Measurements from ENCODE around the gene DOC2B. TPM values are rescaled to one million over a fixed set of nuclear protein-coding genes. Genes with fewer than 3 reads are reported as not detected.

DOC2B gene
- total RNA-seq, 1 experiment from 2014 or later, result 0.17 TPM

DNA sequence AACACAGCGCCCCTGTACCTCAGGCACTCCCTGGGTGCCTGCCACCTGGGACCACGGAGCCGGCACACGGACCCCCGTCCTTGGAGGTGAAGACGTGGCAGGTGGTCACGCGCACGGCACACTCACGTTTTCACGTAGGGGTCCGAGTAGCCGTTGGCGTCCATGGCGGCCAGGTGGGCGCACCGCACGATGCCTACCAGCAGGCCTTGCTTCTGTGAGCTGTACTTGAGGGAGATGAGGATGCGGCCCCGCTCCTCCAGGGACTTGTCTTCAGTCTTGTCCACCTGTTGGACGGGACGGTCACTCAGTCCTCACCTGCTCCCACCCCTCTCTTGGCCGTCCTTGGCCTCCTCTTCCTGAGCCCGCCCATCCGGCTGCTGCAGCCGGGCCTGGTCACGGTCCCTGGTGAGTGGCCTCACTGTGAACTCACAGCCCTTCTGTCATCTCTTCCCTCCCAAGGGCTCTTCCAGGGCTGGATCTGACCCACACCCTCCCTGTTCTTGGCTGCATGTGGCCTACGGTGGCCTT lies 25.3 kb downstream of the DOC2B start:
- no peaks in the 10 kb centered on the region for H3K4me1 ChIP-seq (ENCODE audit: insufficient read depth, low read length, poor library complexity, severe bottlenecking)
- no peak for DNase-seq (ENCODE audit: low spot score)
- H3K36me3 ChIP-seq (ENCODE audit: insufficient read depth, low read length, poor library complexity, severe bottlenecking), result no peaks in the 10 kb centered on the region
- H3K4me3 ChIP-seq (ENCODE audit: low read depth, low read length, poor library complexity, severe bottlenecking), result no peak overlapping the region
- no peaks in the 10 kb centered on the region for H3K27me3 ChIP-seq (replicated peaks; ENCODE audit: insufficient read depth, low read depth, low read length, poor library complexity)
- TF ChIP-seq, protein P1, sequence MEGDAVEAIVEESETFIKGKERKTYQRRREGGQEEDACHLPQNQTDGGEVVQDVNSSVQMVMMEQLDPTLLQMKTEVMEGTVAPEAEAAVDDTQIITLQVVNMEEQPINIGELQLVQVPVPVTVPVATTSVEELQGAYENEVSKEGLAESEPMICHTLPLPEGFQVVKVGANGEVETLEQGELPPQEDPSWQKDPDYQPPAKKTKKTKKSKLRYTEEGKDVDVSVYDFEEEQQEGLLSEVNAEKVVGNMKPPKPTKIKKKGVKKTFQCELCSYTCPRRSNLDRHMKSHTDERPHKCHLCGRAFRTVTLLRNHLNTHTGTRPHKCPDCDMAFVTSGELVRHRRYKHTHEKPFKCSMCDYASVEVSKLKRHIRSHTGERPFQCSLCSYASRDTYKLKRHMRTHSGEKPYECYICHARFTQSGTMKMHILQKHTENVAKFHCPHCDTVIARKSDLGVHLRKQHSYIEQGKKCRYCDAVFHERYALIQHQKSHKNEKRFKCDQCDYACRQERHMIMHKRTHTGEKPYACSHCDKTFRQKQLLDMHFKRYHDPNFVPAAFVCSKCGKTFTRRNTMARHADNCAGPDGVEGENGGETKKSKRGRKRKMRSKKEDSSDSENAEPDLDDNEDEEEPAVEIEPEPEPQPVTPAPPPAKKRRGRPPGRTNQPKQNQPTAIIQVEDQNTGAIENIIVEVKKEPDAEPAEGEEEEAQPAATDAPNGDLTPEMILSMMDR (conservative IDR thresholded peaks at IDR 0.05; ENCODE audit: low read depth, low read length), result no peak
- no peak for TF ChIP-seq EZH2 (IDR thresholded peaks at IDR 0.05; ENCODE audit: borderline replicate concordance, low read depth, low read length, poor library complexity, severe bottlenecking)
- H3K9me3 ChIP-seq (ENCODE audit: low read depth, low read length, poor library complexity, severe bottlenecking), result no peaks in the 10 kb centered on the region
- ChIA-PET POLR2A (ENCODE audit: low non-redundant PET) (no interaction called here), CTCF (no interaction called here)
- BruUV-seq (replicated peaks), result no TSS peak
- intact Hi-C loops (cut with micrococcal nuclease; ENCODE audit: unreplicated experiment), result no loop called here
- no peak overlapping the region for H3K27ac ChIP-seq (ENCODE audit: low read depth, low read length, poor library complexity, severe bottlenecking)

DNA sequence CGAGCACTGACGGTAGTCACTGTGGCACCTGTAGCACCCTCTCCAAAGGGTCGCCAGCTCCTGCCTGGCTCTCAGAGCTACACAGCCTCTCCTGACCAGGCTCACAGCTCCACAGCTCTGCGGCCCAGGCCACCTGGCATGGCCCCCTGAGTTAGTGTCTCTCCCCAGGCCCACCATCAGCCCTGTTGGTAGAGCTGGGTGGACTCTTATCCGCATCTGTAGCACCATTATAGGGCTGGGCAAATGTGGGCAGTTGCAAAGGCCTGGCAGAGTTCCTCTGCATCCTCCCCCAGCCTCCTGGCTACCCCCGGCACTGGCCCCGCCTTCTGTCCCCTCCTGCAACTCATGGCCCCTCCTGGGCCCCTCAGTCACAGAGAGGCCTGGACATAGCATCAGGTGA lies 25.9 kb downstream of the DOC2B start:
- no peak for DNase-seq (ENCODE audit: low spot score)

DNA sequence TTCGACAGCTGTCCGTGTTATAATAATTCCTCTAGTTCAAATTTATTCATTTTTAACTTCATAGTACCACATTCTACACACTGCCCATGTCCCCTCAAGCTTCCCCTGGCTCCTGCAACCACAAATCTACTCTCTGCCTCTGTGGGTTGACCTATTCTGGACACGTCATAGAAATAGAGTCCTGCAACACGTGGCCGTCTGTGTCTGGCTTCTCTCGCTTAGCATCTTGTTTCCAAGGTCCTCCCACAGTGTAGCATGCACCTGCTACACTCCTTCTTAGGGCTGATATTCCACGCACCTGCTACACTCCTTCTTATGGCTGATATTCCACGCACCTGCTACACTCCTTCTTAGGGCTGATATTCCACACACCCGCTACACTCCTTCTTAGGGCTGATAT lies 27.6 kb downstream of the DOC2B start:
- H3K27ac ChIP-seq (ENCODE audit: low read depth, low read length, poor library complexity, severe bottlenecking), result no peak overlapping the region
- CTCF ChIA-PET, result no interaction called here
- H3K36me3 ChIP-seq (ENCODE audit: insufficient read depth, low read length, poor library complexity, severe bottlenecking), result no peaks in the 10 kb centered on the region
- H3K4me1 ChIP-seq (ENCODE audit: insufficient read depth, low read length, poor library complexity, severe bottlenecking), result no peaks in the 10 kb centered on the region
- DNase-seq (ENCODE audit: low spot score), result no peak
- no peak overlapping the region for H3K4me3 ChIP-seq (ENCODE audit: low read depth, low read length, poor library complexity, severe bottlenecking)
- TF ChIP-seq, protein P1 (conservative IDR thresholded peaks at IDR 0.05; ENCODE audit: low read depth, low read length), result no peak
- TF ChIP-seq EZH2 (IDR thresholded peaks at IDR 0.05; ENCODE audit: borderline replicate concordance, low read depth, low read length, poor library complexity, severe bottlenecking), result no peak
- POLR2A ChIA-PET (ENCODE audit: low non-redundant PET), result interaction anchor here (0.7 kb wide), 1 partner anchor 471 kb away, joined by 3 read pairs; no protein-coding TSS in a partner anchor
- no TSS peak for BruUV-seq (replicated peaks)
- H3K27me3 ChIP-seq (replicated peaks; ENCODE audit: insufficient read depth, low read depth, low read length, poor library complexity), result no peaks in the 10 kb centered on the region
- intact Hi-C loops (cut with micrococcal nuclease; ENCODE audit: unreplicated experiment), result no loop called here
- H3K9me3 ChIP-seq (ENCODE audit: low read depth, low read length, poor library complexity, severe bottlenecking), result no peaks in the 10 kb centered on the region

More for the DNA sequence above, 25.9 kb downstream of the DOC2B start:
- H3K4me1 ChIP-seq (ENCODE audit: insufficient read depth, low read length, poor library complexity, severe bottlenecking), result no peaks in the 10 kb centered on the region
- H3K27ac ChIP-seq (ENCODE audit: low read depth, low read length, poor library complexity, severe bottlenecking), result no peak overlapping the region
- no peaks in the 10 kb centered on the region for H3K36me3 ChIP-seq (ENCODE audit: insufficient read depth, low read length, poor library complexity, severe bottlenecking)
- intact Hi-C loops (cut with micrococcal nuclease; ENCODE audit: unreplicated experiment), result no loop called here
- no TSS peak for BruUV-seq (replicated peaks)
- TF ChIP-seq EZH2 (IDR thresholded peaks at IDR 0.05; ENCODE audit: borderline replicate concordance, low read depth, low read length, poor library complexity, severe bottlenecking), result no peak
- TF ChIP-seq, protein P1 (conservative IDR thresholded peaks at IDR 0.05; ENCODE audit: low read depth, low read length), result no peak
- H3K9me3 ChIP-seq (ENCODE audit: low read depth, low read length, poor library complexity, severe bottlenecking), result no peaks in the 10 kb centered on the region
- ChIA-PET CTCF (no interaction called here), POLR2A (ENCODE audit: low non-redundant PET) (no interaction called here)
- no peak overlapping the region for H3K4me3 ChIP-seq (ENCODE audit: low read depth, low read length, poor library complexity, severe bottlenecking)
- no peaks in the 10 kb centered on the region for H3K27me3 ChIP-seq (replicated peaks; ENCODE audit: insufficient read depth, low read depth, low read length, poor library complexity)
